Upper lobe of left lung (tissue), 6 donors: ENCODE results near the gene MUL1. TPM values are rescaled to one million over a fixed set of nuclear protein-coding genes. Genes with fewer than 3 reads are reported as not detected.

Experiments used
- ATAC-seq, 2 donors: fragments of 200-7000 bp; cut with Tn5 transposase; one replicate each; pipeline ENCODE4 v1.9.1; 2022; ENCODE audit warnings: mild to moderate bottlenecking in 2 of 2, moderate library complexity in 2 of 2; ENCODE audit not compliant: low FRiP score in 2 of 2
- DNase-seq, 2 donors: peaks; one replicate each; pipeline ENCODE4 v3.0.0-alpha.2; 2019 to 2020
- H3K27ac ChIP-seq, 4 donors: fragments of 200-600 bp; sonication (generic); one replicate each; pipeline ENCODE4 v1.5.1; 2016 to 2019
- H3K27me3 ChIP-seq, 4 donors: fragments of 200-600 bp; sonication (generic); one replicate each; pipeline ENCODE4 v1.5.1; 2017 to 2019
- H3K36me3 ChIP-seq, 4 donors: fragments of 200-600 bp; sonication (generic); one replicate each; pipeline ENCODE4 v1.5.1; 2016 to 2019
- H3K4me1 ChIP-seq, 4 donors: fragments of 200-600 bp; sonication (generic); one replicate each; pipeline ENCODE4 v1.5.1; 2018 to 2019
- H3K4me3 ChIP-seq, 4 donors: fragments of 200-600 bp; sonication (generic); one replicate each; pipeline ENCODE4 v1.5.1; 2017 to 2019; ENCODE audit warnings: mild to moderate bottlenecking in 2 of 4, moderate library complexity in 1 of 4
- H3K9me3 ChIP-seq, 4 donors: fragments of 200-600 bp; sonication (generic); one replicate each; pipeline ENCODE4 v1.5.1; 2018 to 2019
- EP300 ChIP-seq, 4 donors: sonication (generic); formaldehyde crosslinking; IDR thresholded peaks; one replicate each; pipeline ENCODE4 v1.5.1; 2017; ENCODE audit warnings: antibody characterized with exemption in 4 of 4, control low read depth in 2 of 4
- POLR2A ChIP-seq, 4 donors: fragments of 450-650 bp; IDR thresholded peaks; one replicate each; pipeline ENCODE4 v1.5.1; 2016 to 2017; ENCODE audit warnings: antibody characterized with exemption in 4 of 4, mild to moderate bottlenecking in 2 of 4
- POLR2AphosphoS5 ChIP-seq, 2 donors: sonication (generic); formaldehyde crosslinking; IDR thresholded peaks; one replicate each; pipeline ENCODE4 v1.5.1; 2017; ENCODE audit warnings: antibody characterized with exemption in 2 of 2
- WGBS, 2 donors: methylation state at CpG; one replicate each; pipeline ENCODE4 v1.1.5; 2017 to 2018; 5-methylcytosine and 5-hydroxymethylcytosine counted together
- total RNA-seq, 6 donors: library from RNA; depleted of rRNA in 4 of 6; stranded (reverse); fragments of >200 nt in 4 of 6; gene quantifications; one replicate each; pipeline versions ENCODE4 v1.1.0 to v1.2.1, GENCODE V29; 2016 to 2021
- TF ChIP-seq, protein P1 (sequence below), 6 experiments: fragments of 450-650 bp in 4 of 6; fragments of 200-600 bp in 2 of 6; sonication (generic) in 2 of 6; IDR thresholded peaks; one replicate each; pipeline ENCODE4 v1.5.1; 2016 to 2019; ENCODE audit warnings: antibody characterized with exemption in 6 of 6
- donor health status: DM: no; HTN: no; CAD: no; lungs with moderate emphysema.
- donor health status: DM: no; HTN: yes; CAD: no; lungs with severe emphysema.

Gene MUL1
- total RNA-seq, 6 donors from 2014 or later: 15.7 to 39.3 (median 30.8) TPM

DNA sequence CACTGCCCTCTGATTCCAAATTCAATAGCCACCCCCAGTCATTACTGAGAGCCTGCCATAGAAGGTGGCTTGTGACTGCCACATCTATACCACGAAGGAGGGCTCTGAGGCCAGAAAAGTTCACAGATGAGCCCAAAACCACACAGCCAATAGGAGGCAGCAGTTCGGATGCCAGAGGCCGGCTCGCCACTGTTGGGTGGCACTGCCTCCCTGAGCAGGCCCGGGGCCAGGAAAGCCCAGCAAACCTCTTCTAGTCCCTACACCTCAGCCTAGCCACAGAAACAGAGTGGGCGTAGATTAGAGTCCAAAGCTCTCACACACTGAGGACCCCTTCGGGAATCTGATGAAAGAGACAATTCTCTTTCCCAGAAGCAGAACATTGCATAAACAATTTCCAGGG is 16.1 kb downstream of the MUL1 start:
- ATAC-seq (no peak), DNase-seq (no peak)
- peaks cover 19 to 28% (median 22%) of the 10 kb centered on the region in 4 donors for H3K4me1 ChIP-seq
- no peak overlapping the region for H3K27ac ChIP-seq
- H3K36me3 ChIP-seq: peaks cover 0 to 3% (median 0%) of the 10 kb centered on the region in 4 donors
- TF ChIP-seq POLR2AphosphoS5 (IDR thresholded peaks at IDR 0.05) (no peak), POLR2A (IDR thresholded peaks at IDR 0.05) (no peak), EP300 (IDR thresholded peaks at IDR 0.05) (no peak)
- TF ChIP-seq, protein P1, sequence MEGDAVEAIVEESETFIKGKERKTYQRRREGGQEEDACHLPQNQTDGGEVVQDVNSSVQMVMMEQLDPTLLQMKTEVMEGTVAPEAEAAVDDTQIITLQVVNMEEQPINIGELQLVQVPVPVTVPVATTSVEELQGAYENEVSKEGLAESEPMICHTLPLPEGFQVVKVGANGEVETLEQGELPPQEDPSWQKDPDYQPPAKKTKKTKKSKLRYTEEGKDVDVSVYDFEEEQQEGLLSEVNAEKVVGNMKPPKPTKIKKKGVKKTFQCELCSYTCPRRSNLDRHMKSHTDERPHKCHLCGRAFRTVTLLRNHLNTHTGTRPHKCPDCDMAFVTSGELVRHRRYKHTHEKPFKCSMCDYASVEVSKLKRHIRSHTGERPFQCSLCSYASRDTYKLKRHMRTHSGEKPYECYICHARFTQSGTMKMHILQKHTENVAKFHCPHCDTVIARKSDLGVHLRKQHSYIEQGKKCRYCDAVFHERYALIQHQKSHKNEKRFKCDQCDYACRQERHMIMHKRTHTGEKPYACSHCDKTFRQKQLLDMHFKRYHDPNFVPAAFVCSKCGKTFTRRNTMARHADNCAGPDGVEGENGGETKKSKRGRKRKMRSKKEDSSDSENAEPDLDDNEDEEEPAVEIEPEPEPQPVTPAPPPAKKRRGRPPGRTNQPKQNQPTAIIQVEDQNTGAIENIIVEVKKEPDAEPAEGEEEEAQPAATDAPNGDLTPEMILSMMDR (IDR thresholded peaks at IDR 0.05): no peak
- WGBS, 2 donors: 67 to 77% methylated on average over 3 to 7 of the region's 7 CpGs
- no peaks in the 10 kb centered on the region for H3K9me3 ChIP-seq
- peaks cover 0 to 7% (median 2%) of the 10 kb centered on the region in 4 donors for H3K27me3 ChIP-seq
- H3K4me3 ChIP-seq: no peak overlapping the region

- no peak overlapping the region for H3K27ac ChIP-seq
- DNase-seq (peak in 1 of 2 donors; percentile 34), ATAC-seq (no peak)
- H3K4me3 ChIP-seq: no peak overlapping the region
- peaks cover 0 to 14% (median 5%) of the 10 kb centered on the region in 4 donors for H3K27me3 ChIP-seq
- H3K9me3 ChIP-seq: no peaks in the 10 kb centered on the region
- TF ChIP-seq POLR2A (IDR thresholded peaks at IDR 0.05) (no peak), POLR2AphosphoS5 (IDR thresholded peaks at IDR 0.05) (no peak), EP300 (IDR thresholded peaks at IDR 0.05) (no peak)
- TF ChIP-seq, protein P1 (IDR thresholded peaks at IDR 0.05): no peak
- H3K4me1 ChIP-seq: peaks cover 26 to 35% (median 28%) of the 10 kb centered on the region in 4 donors
- H3K36me3 ChIP-seq: no peaks in the 10 kb centered on the region
- 66 to 77% methylated on average over 4 to 6 of the region's 6 CpGs for WGBS, 2 donors
These were observed 16.8 kb downstream of the MUL1 start for GRCh38 chr1:20491178-20491577.

- WGBS, 2 donors: 14 to 27% methylated on average over 3 to 4 of the region's 4 CpGs
- TF ChIP-seq POLR2A (IDR thresholded peaks at IDR 0.05) (no peak), EP300 (IDR thresholded peaks at IDR 0.05) (no peak), POLR2AphosphoS5 (IDR thresholded peaks at IDR 0.05) (no peak)
- TF ChIP-seq, protein P1 (IDR thresholded peaks at IDR 0.05): no peak
- ATAC-seq (no peak), DNase-seq (no peak)
- H3K27ac ChIP-seq: peak overlapping the region in 1 of 4 donors; percentile 85
- H3K27me3 ChIP-seq: peaks cover 0 to 40% (median 21%) of the 10 kb centered on the region in 4 donors
- no peak overlapping the region for H3K4me3 ChIP-seq
- H3K4me1 ChIP-seq: peaks cover 18 to 35% (median 23%) of the 10 kb centered on the region in 4 donors
- H3K36me3 ChIP-seq: no peaks in the 10 kb centered on the region
- H3K9me3 ChIP-seq: no peaks in the 10 kb centered on the region
These were observed 20.7 kb downstream of the MUL1 start for GRCh38 chr1:20487236-20487590.

GRCh38 chr1:20486457-20487235 is 21.3 kb downstream of the MUL1 start:
- peak overlapping the region; percentile 36 to 64 (median 52) for H3K4me3 ChIP-seq
- peaks cover 20 to 35% (median 24%) of the 10 kb centered on the region in 4 donors for H3K4me1 ChIP-seq
- peaks cover 0 to 40% (median 22%) of the 10 kb centered on the region in 4 donors for H3K27me3 ChIP-seq
- 0% methylated on average over 15 of the region's 51 CpGs; no CpG with 5 or more reads in 1 of the 2 donors for WGBS, 2 donors
- H3K36me3 ChIP-seq: no peaks in the 10 kb centered on the region
- H3K9me3 ChIP-seq: no peaks in the 10 kb centered on the region
- TF ChIP-seq POLR2AphosphoS5 (IDR thresholded peaks at IDR 0.05) (peak in 1 of 2 donors; percentile 49), EP300 (IDR thresholded peaks at IDR 0.05) (no peak), POLR2A (IDR thresholded peaks at IDR 0.05) (no peak)
- TF ChIP-seq, protein P1 (IDR thresholded peaks at IDR 0.05): no peak
- DNase-seq: peak in 1 of 2 donors; percentile 89
- peak; percentile 54 to 82 for ATAC-seq
- H3K27ac ChIP-seq: peak overlapping the region; percentile 77 to 85 (median 84)
